GM15510 (cell line): Measurements from ENCODE around the gene TOX4.

ENCODE experiments used
- POLR2A ChIP-seq: IDR thresholded peaks from 3 replicates; pipeline ENCODE4 v1.6.1; 2011; ENCODE audit warnings: borderline replicate concordance; ENCODE audit not compliant: insufficient read length; ENCODE audit errors: extremely low read depth

TOX4 gene

GRCh38 chr14:21476925-21477681 is at the start of gene TOX4, which contains the start of gene RAB2B:
Gene TOX4 (plus strand): TSS chr14:21477195. CDS start chr14:21477279, 84 bp downstream.
Gene RAB2B (minus strand): TSS chr14:21476959. CDS start chr14:21476872, 87 bp downstream.
- peak; percentile 83 for TF ChIP-seq POLR2A

DNA sequence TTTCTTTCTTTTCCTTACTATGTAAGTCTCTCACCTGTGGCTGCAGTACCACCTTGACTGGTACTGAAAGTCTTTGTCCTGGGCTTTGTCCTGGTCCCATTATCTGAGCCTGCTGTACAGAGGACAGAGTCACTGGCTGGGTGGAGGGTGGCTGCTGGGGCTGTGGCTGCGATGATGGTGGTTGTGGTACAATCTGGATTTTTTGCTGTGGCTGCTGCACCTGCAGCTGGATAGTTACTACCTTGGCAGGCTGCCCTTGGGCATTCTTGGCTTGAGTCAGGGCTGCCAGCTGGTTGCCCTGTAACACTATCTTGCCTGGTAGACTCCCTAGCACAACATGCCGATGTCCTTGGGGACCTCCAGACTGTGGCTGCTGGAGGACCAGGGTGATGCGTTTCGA is 48.1 kb upstream of the TOX4 start:
- no peak for TF ChIP-seq POLR2A

DNA sequence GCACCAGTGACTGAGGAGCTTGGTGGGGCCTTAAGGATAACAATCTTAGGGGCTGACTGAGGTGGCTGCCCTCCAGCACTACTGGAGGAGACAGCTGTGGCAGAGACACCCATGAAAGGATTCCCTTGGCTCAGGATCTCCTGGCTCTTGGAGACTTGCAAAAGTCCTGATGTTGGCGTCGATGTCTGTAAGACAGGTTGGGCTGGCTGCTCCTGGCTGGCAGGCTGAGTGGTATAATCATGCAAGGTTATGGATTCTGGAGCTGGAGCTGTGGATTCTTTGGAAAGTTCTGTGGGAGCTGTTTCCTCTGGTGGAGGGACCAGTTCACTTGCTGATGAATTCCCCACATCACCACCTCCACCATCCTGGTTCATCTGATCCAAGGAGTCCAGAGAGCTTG is 45.9 kb upstream of the TOX4 start:
- TF ChIP-seq POLR2A: no peak

DNA sequence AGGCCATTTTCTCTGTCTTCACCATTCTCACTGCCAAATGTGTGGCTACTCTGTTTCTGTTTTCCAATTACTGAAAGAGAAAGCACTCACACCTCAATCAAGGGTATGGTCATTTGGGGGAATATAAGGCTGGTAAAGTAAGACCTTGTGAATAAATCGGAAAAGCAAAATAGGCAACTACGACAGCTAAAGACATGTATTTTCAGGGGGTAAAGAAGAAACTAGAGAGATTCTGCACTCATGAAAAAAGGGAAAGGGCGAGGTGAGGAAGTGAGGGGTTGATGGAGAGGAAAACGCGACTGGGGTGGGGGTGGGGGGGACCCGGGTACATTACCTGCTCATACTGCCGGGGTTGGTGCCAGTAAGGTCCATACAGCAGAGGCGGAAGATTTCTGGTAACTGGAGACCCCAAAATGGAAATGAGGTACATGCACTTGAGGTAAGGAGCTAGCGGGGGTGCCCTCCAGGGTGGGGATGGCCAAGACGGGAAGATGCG is 40.4 kb upstream of the TOX4 start:
- no peak for TF ChIP-seq POLR2A

DNA sequence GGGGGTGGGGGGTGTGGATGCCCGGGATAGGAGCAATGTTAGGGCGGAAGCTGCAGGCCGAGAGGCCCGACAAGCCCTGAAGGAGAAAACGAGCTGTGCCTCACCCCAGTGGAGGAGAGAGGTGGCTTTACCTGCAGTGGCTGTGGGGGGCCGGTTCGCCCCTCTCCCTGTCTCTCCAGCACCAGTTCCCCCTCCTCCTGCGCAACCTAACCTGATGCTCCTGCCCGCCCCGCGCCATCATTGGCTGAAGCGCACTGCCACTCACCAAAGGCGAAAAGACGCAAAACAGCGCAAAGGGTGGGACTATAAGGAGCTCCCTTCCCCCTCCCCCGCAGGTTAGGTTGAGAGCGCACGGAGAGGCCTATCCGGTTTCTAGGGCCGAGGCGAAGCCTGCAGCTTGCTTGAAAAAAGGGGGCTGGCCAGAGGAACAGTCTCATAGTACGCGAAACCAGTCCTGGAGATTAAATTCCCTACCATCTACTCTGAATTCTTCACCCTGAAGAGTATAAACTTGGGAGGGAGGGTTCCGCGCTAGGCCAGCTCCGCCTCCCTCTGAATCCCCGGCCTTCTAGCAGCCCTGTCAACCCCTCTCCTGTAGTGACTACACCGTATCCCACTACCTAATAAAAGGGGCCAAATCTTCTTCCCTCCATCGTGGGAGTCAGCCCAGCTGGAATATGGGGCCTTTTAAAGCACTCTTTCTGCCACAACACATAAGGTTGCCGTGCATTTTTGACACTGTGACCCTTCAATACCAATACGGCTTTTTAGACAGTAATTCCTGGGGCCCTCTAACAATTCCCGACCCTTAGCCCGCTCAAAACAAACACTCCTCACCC is 39.7 kb upstream of the TOX4 start:
- peak; percentile 51 for TF ChIP-seq POLR2A

DNA sequence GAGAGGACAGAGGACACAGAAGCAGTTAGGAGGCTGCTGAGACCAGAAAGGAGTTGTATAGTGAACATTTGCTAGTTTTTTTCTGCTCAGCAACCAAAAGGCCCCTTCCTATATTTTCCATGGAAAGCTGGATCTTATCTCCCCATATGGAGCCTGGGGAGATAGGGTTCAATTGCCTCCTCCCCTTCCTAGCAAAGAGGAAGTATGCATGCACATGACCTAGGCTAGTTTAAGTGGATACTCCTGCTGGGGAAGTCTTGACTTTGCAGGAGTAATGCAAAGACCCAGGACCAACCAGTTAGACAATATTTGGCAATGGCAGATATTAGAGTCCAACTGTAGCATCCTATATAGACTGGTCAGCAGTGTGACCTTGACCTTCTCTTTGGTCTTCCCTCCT is 36.1 kb upstream of the TOX4 start:
- TF ChIP-seq POLR2A: no peak

GRCh38 chr14:21449899-21450216 is 27.1 kb upstream of the TOX4 start:
- TF ChIP-seq POLR2A: no peak

DNA sequence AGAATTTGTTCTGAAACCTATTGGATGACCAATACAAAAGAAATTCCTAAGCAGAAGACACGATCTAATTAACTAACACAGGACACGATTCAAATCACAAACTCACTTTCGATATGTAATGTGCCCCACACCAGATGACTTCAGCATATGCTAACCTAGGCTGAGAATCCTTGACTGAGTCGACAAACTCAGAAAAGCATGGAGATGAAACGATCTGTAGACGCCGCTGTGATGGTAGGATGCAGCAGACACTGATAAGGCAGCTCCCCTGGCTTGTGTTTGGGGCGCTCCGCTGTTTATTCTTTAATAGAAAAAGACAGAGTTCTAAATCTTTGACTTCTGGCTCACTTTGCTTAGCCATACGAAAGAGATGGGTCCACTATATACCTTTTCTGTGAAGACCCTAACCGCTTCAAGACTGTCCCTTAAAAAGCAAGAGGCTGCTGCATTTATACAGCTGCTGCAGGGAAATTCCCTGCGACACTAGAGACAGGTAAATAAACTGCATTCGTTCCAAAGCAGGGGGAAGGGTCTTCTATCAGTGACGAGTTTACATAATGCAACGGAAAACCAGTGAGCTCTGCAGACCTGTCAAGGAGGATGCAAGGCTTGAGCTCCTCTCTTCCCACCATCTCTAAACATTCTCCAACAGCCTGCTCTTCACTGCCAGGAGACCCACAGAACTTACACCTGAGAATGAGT is 22.0 kb upstream of the TOX4 start:
- TF ChIP-seq POLR2A: no peak

DNA sequence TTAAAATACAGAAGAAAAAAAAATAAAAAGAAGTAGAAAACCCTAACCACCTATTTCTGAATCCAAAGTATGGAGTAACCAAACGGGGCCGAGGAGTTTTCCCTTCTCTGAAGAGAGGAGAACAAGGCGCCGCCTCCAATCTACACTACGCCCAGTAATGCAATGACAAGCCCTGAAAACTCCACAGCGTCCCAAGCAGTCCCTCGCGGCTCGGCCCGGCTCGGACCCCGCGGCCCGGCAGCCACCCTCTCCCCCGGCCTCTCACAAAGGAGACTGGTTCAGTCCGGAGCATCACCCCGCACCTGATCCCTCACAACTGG is 21.4 kb upstream of the TOX4 start:
- no peak for TF ChIP-seq POLR2A

- peak; percentile 79 for TF ChIP-seq POLR2A
Observed at GRCh38 chr14:21455912-21456667, 20.9 kb upstream of the TOX4 start, which contains the start of gene CHD8. Gene CHD8 (minus strand): TSS chr14:21456123. CDS start chr14:21431643, 24,480 bp downstream.

DNA sequence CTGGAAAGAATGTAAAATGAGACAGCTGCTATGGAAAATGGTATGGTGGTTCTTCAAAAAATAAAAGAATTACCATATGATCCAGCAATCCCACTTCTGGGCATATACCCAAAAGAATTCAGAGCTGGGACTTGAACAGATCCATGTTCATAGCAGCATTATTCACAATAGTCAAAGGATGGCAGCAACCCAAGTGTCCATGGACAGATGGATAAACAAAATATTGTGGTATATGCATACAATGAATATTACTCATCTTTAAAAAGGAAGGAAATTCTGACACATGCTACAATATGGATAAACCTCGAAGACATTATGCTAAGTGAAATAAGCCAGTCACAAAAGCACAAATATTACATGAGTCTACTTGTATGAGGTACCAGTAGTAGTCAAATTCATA is 9.4 kb upstream of the TOX4 start:
- no peak for TF ChIP-seq POLR2A

DNA sequence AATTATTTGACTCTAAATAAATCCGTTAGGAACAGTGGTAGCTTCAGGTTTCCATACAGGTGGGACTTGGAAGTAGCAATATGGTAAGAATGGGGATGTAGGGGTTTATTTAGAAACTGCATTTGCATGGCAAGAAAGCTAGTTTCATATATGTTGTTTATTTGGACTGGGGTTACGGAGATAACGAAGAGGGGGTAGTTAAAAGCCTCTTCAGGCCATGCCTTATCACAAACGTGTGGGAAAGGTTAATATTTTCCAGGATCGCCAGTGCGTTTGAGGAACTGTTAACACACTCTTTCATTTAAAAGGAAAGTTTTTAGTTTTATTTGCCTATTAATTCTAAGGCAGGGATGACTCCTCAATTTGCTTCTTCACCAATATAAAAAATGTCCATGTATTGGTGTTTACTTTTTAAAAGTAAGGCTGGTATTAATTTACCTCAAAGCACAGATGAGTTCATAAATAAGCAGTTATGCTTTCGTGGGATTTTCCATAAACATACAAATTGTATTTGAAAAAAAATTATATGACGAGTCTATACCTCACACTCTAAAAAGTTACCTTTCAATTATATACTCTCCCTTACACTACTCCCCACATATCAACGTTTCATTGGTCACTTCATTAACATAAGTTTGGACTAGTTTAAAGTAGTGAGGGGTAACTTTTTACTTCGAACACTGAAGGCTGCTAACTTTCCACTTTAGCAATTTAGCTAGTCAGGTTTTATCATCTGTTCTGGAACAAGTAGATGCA is 1.1 kb upstream of the TOX4 start:
- no peak for TF ChIP-seq POLR2A

GRCh38 chr14:21476523-21476924 is 471 bp upstream of the TOX4 start:
- TF ChIP-seq POLR2A: peak; percentile 33

DNA sequence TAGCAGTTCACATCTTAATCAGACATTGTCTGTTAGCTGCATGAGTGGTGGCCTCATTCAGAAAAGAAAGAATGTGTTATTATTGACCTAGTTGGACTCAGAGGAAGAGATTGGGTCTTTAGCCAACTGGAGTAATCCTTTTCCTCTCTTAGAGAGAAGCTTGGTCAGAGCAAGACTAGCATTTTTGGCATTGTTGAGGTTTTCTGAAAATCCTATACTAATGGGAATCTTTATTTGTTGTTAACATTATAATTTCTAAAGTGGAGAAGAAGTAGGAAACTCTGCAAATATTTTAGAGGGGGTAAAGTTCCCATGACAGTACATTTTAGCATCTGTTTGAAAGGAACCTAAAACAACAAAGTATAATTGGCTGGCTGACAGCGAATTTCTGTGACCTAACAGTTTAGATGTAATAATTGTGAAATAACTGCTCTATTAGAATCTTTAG is 9.7 kb downstream of the TOX4 start:
- no peak for TF ChIP-seq POLR2A
